PC-9 (cell line): ENCODE data around the gene TBC1D22A.

Experiments used
- CTCF ChIP-seq: fragments of 200-600 bp; sonication (generic); conservative IDR thresholded peaks from 2 replicates; pipeline ENCODE4 v1.6.1; 2017; ENCODE audit warnings: mixed run types, antibody characterized with exemption, mild to moderate bottlenecking, moderate library complexity
- EZH2 ChIP-seq: fragments of 200-600 bp; sonication (generic); IDR thresholded peaks from 2 replicates; pipeline ENCODE4 v1.8.0; 2017; ENCODE audit warnings: antibody characterized with exemption, low read depth

- TF ChIP-seq CTCF (no peak), EZH2 (no peak)
These were observed 386.1 kb downstream of the TBC1D22A start for GRCh38 chr22:47148510-47148909.
